GM06990 (cell line): ENCODE data around the gene SOX8.
"Not testable (repeated sequence)": the region's sequence is repeated elsewhere in the genome, so short reads cannot be mapped to it uniquely, and the experiment has no call there.

Experiments used
- DNase-seq: peaks from one replicate; pipeline ENCODE4 v3.0.0-alpha.2; 2011; ENCODE audit not compliant: insufficient read length; ENCODE audit errors: extremely low read depth
- H3K27me3 ChIP-seq: replicated peaks from 2 replicates; pipeline ENCODE4 v1.6.0; 2011; ENCODE audit warnings: low read length; ENCODE audit not compliant: control insufficient read depth, insufficient read depth
- H3K36me3 ChIP-seq: 2 replicates; pipeline ENCODE4 v1.5.1; 2011; ENCODE audit warnings: low read length; ENCODE audit not compliant: control insufficient read depth, insufficient read depth
- H3K4me3 ChIP-seq: replicated peaks from 2 replicates; pipeline ENCODE4 v1.5.1; 2011; ENCODE audit warnings: low read depth, mild to moderate bottlenecking, control low read depth, low read length
- TF ChIP-seq, protein P1 (sequence below): IDR thresholded peaks from 2 replicates; pipeline ENCODE4 v1.5.1; 2011; ENCODE audit warnings: low read length, control low read depth, mild to moderate bottlenecking, inconsistent platforms; ENCODE audit not compliant: insufficient read depth, poor library complexity, severe bottlenecking

The SOX8 gene

DNA sequence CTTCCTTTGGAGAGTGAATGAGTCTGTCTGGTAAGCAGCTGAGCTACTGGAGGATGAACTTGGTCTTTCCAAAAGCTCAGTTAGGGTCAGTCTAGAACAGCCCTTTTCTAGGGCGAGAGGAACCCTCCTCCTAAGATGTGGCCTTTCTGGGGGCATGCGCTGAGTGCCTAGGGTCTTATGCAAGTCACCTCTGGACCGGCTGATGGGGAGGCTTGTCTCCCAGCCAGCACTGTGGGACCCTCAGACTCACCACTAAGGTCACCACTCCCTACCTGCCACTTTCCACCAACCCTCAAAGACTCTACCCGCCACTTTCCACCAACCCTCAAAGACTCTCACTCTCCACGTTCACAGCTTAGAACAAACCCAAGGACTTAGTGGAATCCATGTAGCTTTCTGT is 37.6 kb upstream of the SOX8 start:
- no peak for DNase-seq
- no peak overlapping the region for H3K4me3 ChIP-seq
- peaks cover 2% of the 10 kb centered on the region; the same call in 1 of the 2 replicates for H3K36me3 ChIP-seq
- TF ChIP-seq, protein P1, sequence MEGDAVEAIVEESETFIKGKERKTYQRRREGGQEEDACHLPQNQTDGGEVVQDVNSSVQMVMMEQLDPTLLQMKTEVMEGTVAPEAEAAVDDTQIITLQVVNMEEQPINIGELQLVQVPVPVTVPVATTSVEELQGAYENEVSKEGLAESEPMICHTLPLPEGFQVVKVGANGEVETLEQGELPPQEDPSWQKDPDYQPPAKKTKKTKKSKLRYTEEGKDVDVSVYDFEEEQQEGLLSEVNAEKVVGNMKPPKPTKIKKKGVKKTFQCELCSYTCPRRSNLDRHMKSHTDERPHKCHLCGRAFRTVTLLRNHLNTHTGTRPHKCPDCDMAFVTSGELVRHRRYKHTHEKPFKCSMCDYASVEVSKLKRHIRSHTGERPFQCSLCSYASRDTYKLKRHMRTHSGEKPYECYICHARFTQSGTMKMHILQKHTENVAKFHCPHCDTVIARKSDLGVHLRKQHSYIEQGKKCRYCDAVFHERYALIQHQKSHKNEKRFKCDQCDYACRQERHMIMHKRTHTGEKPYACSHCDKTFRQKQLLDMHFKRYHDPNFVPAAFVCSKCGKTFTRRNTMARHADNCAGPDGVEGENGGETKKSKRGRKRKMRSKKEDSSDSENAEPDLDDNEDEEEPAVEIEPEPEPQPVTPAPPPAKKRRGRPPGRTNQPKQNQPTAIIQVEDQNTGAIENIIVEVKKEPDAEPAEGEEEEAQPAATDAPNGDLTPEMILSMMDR = no peak
- no peaks in the 10 kb centered on the region for H3K27me3 ChIP-seq

- TF ChIP-seq, protein P1 = no peak
- peaks cover 2% of the 10 kb centered on the region; the same call in 1 of the 2 replicates for H3K36me3 ChIP-seq
- H3K4me3 ChIP-seq = no peak overlapping the region
- no peak for DNase-seq
- H3K27me3 ChIP-seq = no peaks in the 10 kb centered on the region
These were observed 36.1 kb upstream of the SOX8 start for GRCh38 chr16:945271-946047.

- H3K27me3 ChIP-seq = no peaks in the 10 kb centered on the region
- H3K36me3 ChIP-seq = peaks cover 2% of the 10 kb centered on the region; the same call in 1 of the 2 replicates
- no peak overlapping the region for H3K4me3 ChIP-seq
- no peak for DNase-seq
- TF ChIP-seq, protein P1 = no peak
These were observed 35.5 kb upstream of the SOX8 start for GRCh38 chr16:946048-946395.

GRCh38 chr16:947255-947921 is 34.2 kb upstream of the SOX8 start:
- TF ChIP-seq, protein P1 = no peak
- Histone ChIP-seq H3K4me3 (no peak overlapping the region), H3K36me3 (peaks cover 2% of the 10 kb centered on the region; the same call in 1 of the 2 replicates), H3K27me3 (no peaks in the 10 kb centered on the region)
- no peak for DNase-seq

- H3K36me3 ChIP-seq, H3K4me3 ChIP-seq, H3K27me3 ChIP-seq, DNase-seq: not testable (repeated sequence)
These were observed 33.7 kb upstream of the SOX8 start for GRCh38 chr16:947922-948303.

GRCh38 chr16:948767-949166 is 32.8 kb upstream of the SOX8 start:
- DNase-seq, H3K36me3 ChIP-seq, H3K4me3 ChIP-seq, H3K27me3 ChIP-seq: not testable (repeated sequence)

GRCh38 chr16:950733-951573 is 30.6 kb upstream of the SOX8 start:
- DNase-seq, H3K4me3 ChIP-seq, H3K36me3 ChIP-seq, H3K27me3 ChIP-seq: not testable (repeated sequence)
